Measurements from ENCODE around the gene SLC6A17.

SLC6A17 gene

DNA sequence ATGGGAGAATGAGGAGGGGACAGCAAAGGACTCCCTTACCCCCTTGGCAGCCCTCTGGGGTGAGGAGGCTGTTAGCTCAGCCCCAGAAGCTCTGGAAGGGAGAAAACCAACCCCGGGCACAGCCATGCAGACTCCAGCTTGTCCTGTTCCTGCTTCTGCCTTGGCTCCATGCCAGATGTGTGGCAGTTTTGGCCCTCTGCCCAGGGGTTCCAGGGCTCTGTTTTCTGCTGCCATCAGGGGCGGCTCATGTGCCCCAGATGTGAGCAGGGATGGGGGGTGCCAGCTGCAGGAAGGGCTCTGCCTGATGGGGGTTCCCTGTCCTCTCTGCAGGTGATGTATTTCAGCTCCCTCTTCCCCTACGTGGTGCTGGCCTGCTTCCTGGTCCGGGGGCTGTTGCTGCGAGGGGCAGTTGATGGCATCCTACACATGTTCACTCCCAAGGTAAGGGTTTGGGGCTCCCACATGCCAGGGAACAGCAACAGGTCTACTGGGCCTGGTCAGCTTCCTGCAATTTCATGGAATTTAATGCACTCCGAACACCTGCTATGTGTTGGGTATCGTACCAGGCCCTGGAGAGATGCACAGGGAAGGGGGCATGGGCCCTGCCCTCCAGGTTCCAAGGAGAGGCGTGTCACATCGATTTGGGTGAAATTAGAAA is 26.1 kb downstream of the SLC6A17 start:
- Histone ChIP-seq H3K27me3 (ENCODE audit: insufficient read depth, low read length) (no peaks in the 10 kb centered on the region), H3K79me2 (ENCODE audit: insufficient read depth, low read length) (no peaks in the 10 kb centered on the region), H3K9me2 (ENCODE audit: low read depth, low read length) (no peaks in the 10 kb centered on the region), H3K4me2 (ENCODE audit: low read length) (no peak overlapping the region), H3K9ac (ENCODE audit: low read length) (no peak overlapping the region), H2AFZ (ENCODE audit: low read length) (no peak overlapping the region), H3K27ac (ENCODE audit: low read depth, low read length, poor library complexity, severe bottlenecking) (no peak overlapping the region), H3K36me3 (ENCODE audit: insufficient read depth, low read length) (no peaks in the 10 kb centered on the region), H3K9me3 (ENCODE audit: low read length) (no peaks in the 10 kb centered on the region), H4K20me1 (ENCODE audit: insufficient read depth, low read length) (no peaks in the 10 kb centered on the region), H3K4me3 (ENCODE audit: low read depth, low read length, poor library complexity, severe bottlenecking) (no peak overlapping the region), H3K4me1 (ENCODE audit: insufficient read depth, low read length, severe bottlenecking) (no peaks in the 10 kb centered on the region), H3F3A (ENCODE audit: insufficient read depth, low read length) (no peaks in the 10 kb centered on the region)
- TF ChIP-seq, protein P1, sequence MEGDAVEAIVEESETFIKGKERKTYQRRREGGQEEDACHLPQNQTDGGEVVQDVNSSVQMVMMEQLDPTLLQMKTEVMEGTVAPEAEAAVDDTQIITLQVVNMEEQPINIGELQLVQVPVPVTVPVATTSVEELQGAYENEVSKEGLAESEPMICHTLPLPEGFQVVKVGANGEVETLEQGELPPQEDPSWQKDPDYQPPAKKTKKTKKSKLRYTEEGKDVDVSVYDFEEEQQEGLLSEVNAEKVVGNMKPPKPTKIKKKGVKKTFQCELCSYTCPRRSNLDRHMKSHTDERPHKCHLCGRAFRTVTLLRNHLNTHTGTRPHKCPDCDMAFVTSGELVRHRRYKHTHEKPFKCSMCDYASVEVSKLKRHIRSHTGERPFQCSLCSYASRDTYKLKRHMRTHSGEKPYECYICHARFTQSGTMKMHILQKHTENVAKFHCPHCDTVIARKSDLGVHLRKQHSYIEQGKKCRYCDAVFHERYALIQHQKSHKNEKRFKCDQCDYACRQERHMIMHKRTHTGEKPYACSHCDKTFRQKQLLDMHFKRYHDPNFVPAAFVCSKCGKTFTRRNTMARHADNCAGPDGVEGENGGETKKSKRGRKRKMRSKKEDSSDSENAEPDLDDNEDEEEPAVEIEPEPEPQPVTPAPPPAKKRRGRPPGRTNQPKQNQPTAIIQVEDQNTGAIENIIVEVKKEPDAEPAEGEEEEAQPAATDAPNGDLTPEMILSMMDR (IDR thresholded peaks at IDR 0.05; ENCODE audit: low read length) = no peak
- TF ChIP-seq EZH2 (IDR thresholded peaks at IDR 0.05; ENCODE audit: borderline replicate concordance, low read length) = no peak

DNA sequence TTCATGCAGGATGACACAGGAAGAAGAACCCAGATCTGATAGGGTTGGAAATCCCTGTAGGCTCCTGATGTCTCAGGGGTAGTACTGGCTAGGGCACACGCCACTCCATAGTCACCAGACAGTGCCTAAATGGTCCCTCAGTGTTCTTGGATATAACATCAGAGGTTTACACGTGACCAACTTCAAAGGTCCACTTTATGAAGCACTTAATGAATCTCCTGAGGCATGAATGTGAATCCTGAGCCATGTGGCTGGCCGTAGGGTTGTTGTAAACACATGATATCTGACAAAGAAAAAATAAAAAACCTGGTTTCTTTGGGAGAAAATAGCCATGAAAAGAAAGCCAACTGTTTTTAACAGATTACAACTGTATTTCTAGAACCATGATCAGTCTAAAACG is 27.5 kb downstream of the SLC6A17 start:
- Histone ChIP-seq H3K9ac (ENCODE audit: low read length) (no peak overlapping the region), H3K4me2 (ENCODE audit: low read length) (no peak overlapping the region), H3K4me3 (ENCODE audit: low read depth, low read length, poor library complexity, severe bottlenecking) (no peak overlapping the region), H3K27me3 (ENCODE audit: insufficient read depth, low read length) (no peaks in the 10 kb centered on the region), H3K36me3 (ENCODE audit: insufficient read depth, low read length) (no peaks in the 10 kb centered on the region), H3K4me1 (ENCODE audit: insufficient read depth, low read length, severe bottlenecking) (no peaks in the 10 kb centered on the region), H2AFZ (ENCODE audit: low read length) (no peak overlapping the region), H4K20me1 (ENCODE audit: insufficient read depth, low read length) (no peaks in the 10 kb centered on the region), H3F3A (ENCODE audit: insufficient read depth, low read length) (no peaks in the 10 kb centered on the region), H3K9me3 (ENCODE audit: low read length) (no peaks in the 10 kb centered on the region), H3K9me2 (ENCODE audit: low read depth, low read length) (no peaks in the 10 kb centered on the region), H3K27ac (ENCODE audit: low read depth, low read length, poor library complexity, severe bottlenecking) (no peak overlapping the region), H3K79me2 (ENCODE audit: insufficient read depth, low read length) (no peaks in the 10 kb centered on the region)
- TF ChIP-seq, protein P1 (IDR thresholded peaks at IDR 0.05; ENCODE audit: low read length) = no peak
- no peak for TF ChIP-seq EZH2 (IDR thresholded peaks at IDR 0.05; ENCODE audit: borderline replicate concordance, low read length)

DNA sequence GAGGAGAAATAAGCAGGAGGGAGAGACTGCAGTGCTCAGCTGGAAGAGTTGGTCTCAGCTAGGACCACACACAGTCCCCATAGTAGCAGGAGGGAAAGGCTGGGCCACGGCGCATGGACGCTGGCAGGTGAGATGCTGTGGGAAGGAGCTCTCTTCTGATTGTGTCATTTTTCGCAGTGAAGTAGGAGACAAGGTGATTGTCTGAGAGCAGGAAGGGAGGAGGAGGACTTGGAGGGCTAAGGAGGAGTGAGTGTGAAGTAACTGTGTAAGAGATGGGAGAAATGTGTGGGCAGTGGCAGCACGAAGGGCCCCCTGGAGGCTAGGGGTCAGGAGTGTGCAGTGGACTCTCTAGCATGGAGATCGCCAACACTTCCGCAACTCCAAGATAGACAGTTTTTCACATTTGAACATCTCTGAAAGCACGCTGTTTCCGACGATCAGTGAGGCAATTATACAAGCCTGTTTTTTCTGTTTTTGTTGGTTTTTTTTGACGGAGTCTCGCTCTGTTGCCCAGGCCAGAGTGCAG is 33.4 kb downstream of the SLC6A17 start:
- Histone ChIP-seq H3K27ac (ENCODE audit: low read depth, low read length, poor library complexity, severe bottlenecking) (no peak overlapping the region), H3K9ac (ENCODE audit: low read length) (no peak overlapping the region), H4K20me1 (ENCODE audit: insufficient read depth, low read length) (no peaks in the 10 kb centered on the region), H3K79me2 (ENCODE audit: insufficient read depth, low read length) (no peaks in the 10 kb centered on the region), H3K9me2 (ENCODE audit: low read depth, low read length) (no peaks in the 10 kb centered on the region), H3K4me1 (ENCODE audit: insufficient read depth, low read length, severe bottlenecking) (no peaks in the 10 kb centered on the region), H3K36me3 (ENCODE audit: insufficient read depth, low read length) (no peaks in the 10 kb centered on the region), H3K4me2 (ENCODE audit: low read length) (no peak overlapping the region), H3K4me3 (ENCODE audit: low read depth, low read length, poor library complexity, severe bottlenecking) (no peak overlapping the region), H2AFZ (ENCODE audit: low read length) (no peak overlapping the region), H3K27me3 (ENCODE audit: insufficient read depth, low read length) (no peaks in the 10 kb centered on the region), H3F3A (ENCODE audit: insufficient read depth, low read length) (no peaks in the 10 kb centered on the region), H3K9me3 (ENCODE audit: low read length) (no peaks in the 10 kb centered on the region)
- TF ChIP-seq EZH2 (IDR thresholded peaks at IDR 0.05; ENCODE audit: borderline replicate concordance, low read length) = no peak
- TF ChIP-seq, protein P1 (IDR thresholded peaks at IDR 0.05; ENCODE audit: low read length) = no peak
